Astrocyte (in vitro differentiated cells and primary cell): Measurements from ENCODE around the gene SURF6. TPM values are rescaled to one million over a fixed set of nuclear protein-coding genes. Genes with fewer than 3 reads are reported as not detected.

Experiments used
- DNase-seq: peaks from one replicate; pipeline ENCODE4 v3.0.0-alpha.2; 2010; ENCODE audit warnings: low read depth
- FAIRE-seq: peaks from 2 replicates; lab custom pipeline; 2011; peaks lifted over from hg19 to GRCh38; lab: Jason Lieb, UNC
- H2AFZ ChIP-seq: 2 replicates; pipeline ENCODE4 v1.6.0; 2012; ENCODE audit warnings: low read depth, low read length, inconsistent platforms
- H3K27ac ChIP-seq: 2 replicates; pipeline ENCODE4 v1.5.1; 2011; ENCODE audit warnings: low read depth, low read length, inconsistent platforms
- H3K27me3 ChIP-seq: 2 replicates; pipeline ENCODE4 v1.6.0; 2011; ENCODE audit warnings: low read length, inconsistent platforms; ENCODE audit not compliant: insufficient read depth
- H3K36me3 ChIP-seq: 2 replicates; pipeline ENCODE4 v1.5.1; 2011; ENCODE audit warnings: low read length, inconsistent platforms; ENCODE audit not compliant: insufficient read depth
- H3K4me1 ChIP-seq: 2 replicates; pipeline ENCODE4 v1.5.1; 2011; ENCODE audit warnings: low read length, inconsistent platforms; ENCODE audit not compliant: insufficient read depth
- H3K4me2 ChIP-seq: 2 replicates; pipeline ENCODE4 v1.6.0; 2012; ENCODE audit warnings: low read length, inconsistent platforms
- H3K4me3 ChIP-seq: 2 replicates; pipeline ENCODE4 v1.5.1; 2011; ENCODE audit warnings: low read depth, mild to moderate bottlenecking, low read length, inconsistent platforms; ENCODE audit not compliant: insufficient read depth
- H3K79me2 ChIP-seq: 2 replicates; pipeline ENCODE4 v1.6.0; 2012; ENCODE audit warnings: mild to moderate bottlenecking, low read length, inconsistent platforms; ENCODE audit not compliant: insufficient read depth
- H3K9ac ChIP-seq: 2 replicates; pipeline ENCODE4 v1.6.0; 2012; ENCODE audit warnings: mild to moderate bottlenecking, low read length, inconsistent platforms
- H3K9me3 ChIP-seq: 2 replicates; pipeline ENCODE4 v1.5.1; 2012; ENCODE audit warnings: low read depth, mild to moderate bottlenecking, low read length, inconsistent platforms; ENCODE audit not compliant: insufficient read depth
- H4K20me1 ChIP-seq: 2 replicates; pipeline ENCODE4 v1.6.0; 2012; ENCODE audit warnings: low read length, inconsistent platforms; ENCODE audit not compliant: insufficient read depth
- H3K27ac Mint-ChIP-seq: one replicate; pipeline ENCODE4 v1.8.0; 2021; ENCODE audit warnings: mild to moderate bottlenecking, mixed read lengths; ENCODE audit not compliant: unreplicated experiment
- H3K27me3 Mint-ChIP-seq: one replicate; pipeline ENCODE4 v1.8.0; 2021; ENCODE audit warnings: low read depth, mixed read lengths; ENCODE audit not compliant: unreplicated experiment
- H3K36me3 Mint-ChIP-seq: one replicate; pipeline ENCODE4 v1.8.0; 2021; ENCODE audit warnings: low read depth, mixed read lengths; ENCODE audit not compliant: unreplicated experiment
- H3K4me1 Mint-ChIP-seq: one replicate; pipeline ENCODE4 v1.8.0; 2021; ENCODE audit warnings: low read depth, mixed read lengths; ENCODE audit not compliant: unreplicated experiment
- H3K4me3 Mint-ChIP-seq: one replicate; pipeline ENCODE4 v1.8.0; 2021; ENCODE audit warnings: mild to moderate bottlenecking, moderate library complexity, mixed read lengths; ENCODE audit not compliant: unreplicated experiment
- H3K9me3 Mint-ChIP-seq: one replicate; pipeline ENCODE4 v1.8.0; 2021; ENCODE audit warnings: mild to moderate bottlenecking, mixed read lengths; ENCODE audit not compliant: unreplicated experiment
- EZH2 ChIP-seq: IDR thresholded peaks from 2 replicates; pipeline ENCODE4 v1.6.1; 2012; ENCODE audit warnings: mild to moderate bottlenecking, low read length, inconsistent platforms; ENCODE audit not compliant: insufficient read depth
- total RNA-seq: library from RNA; stranded (reverse); gene quantifications from 2 replicates; pipeline ENCODE4 v1.2.1, GENCODE V29; 2021
- TF ChIP-seq, protein P1 (sequence below): IDR thresholded peaks from 2 replicates; pipeline ENCODE4 v1.5.1; 2011; ENCODE audit warnings: low read depth, mild to moderate bottlenecking, inconsistent platforms, low read length, moderate library complexity; ENCODE audit not compliant: insufficient read depth

Gene SURF6
- total RNA-seq, 1 donor from 2014 or later, result 25.1 TPM

GRCh38 chr9:133359399-133360175 is 23.6 kb upstream of the SURF6 start:
- Histone ChIP-seq H3K27ac (no peak overlapping the region), H3K4me3 (no peak overlapping the region), H3K9me3 (no peaks in the 10 kb centered on the region), H3K9ac (no peak overlapping the region), H3K4me2 (no peak overlapping the region), H3K79me2 (peaks cover 88% of the 10 kb centered on the region), H4K20me1 (peaks cover 80% of the 10 kb centered on the region), H3K4me1 (peaks cover 15% of the 10 kb centered on the region), H3K36me3 (peaks cover 38% of the 10 kb centered on the region), H2AFZ (no peak overlapping the region), H3K27me3 (no peaks in the 10 kb centered on the region)
- H3K27me3 Mint-ChIP-seq, result no peaks in the 10 kb centered on the region
- peaks cover 9% of the 10 kb centered on the region for H3K36me3 Mint-ChIP-seq
- TF ChIP-seq, protein P1, sequence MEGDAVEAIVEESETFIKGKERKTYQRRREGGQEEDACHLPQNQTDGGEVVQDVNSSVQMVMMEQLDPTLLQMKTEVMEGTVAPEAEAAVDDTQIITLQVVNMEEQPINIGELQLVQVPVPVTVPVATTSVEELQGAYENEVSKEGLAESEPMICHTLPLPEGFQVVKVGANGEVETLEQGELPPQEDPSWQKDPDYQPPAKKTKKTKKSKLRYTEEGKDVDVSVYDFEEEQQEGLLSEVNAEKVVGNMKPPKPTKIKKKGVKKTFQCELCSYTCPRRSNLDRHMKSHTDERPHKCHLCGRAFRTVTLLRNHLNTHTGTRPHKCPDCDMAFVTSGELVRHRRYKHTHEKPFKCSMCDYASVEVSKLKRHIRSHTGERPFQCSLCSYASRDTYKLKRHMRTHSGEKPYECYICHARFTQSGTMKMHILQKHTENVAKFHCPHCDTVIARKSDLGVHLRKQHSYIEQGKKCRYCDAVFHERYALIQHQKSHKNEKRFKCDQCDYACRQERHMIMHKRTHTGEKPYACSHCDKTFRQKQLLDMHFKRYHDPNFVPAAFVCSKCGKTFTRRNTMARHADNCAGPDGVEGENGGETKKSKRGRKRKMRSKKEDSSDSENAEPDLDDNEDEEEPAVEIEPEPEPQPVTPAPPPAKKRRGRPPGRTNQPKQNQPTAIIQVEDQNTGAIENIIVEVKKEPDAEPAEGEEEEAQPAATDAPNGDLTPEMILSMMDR, result no peak
- no peak for TF ChIP-seq EZH2
- no peak overlapping the region for H3K27ac Mint-ChIP-seq
- H3K9me3 Mint-ChIP-seq, result no peaks in the 10 kb centered on the region
- DNase-seq (no peak), FAIRE-seq (no peak)
- peaks cover 34% of the 10 kb centered on the region for H3K4me1 Mint-ChIP-seq
- H3K4me3 Mint-ChIP-seq, result no peak overlapping the region

DNA sequence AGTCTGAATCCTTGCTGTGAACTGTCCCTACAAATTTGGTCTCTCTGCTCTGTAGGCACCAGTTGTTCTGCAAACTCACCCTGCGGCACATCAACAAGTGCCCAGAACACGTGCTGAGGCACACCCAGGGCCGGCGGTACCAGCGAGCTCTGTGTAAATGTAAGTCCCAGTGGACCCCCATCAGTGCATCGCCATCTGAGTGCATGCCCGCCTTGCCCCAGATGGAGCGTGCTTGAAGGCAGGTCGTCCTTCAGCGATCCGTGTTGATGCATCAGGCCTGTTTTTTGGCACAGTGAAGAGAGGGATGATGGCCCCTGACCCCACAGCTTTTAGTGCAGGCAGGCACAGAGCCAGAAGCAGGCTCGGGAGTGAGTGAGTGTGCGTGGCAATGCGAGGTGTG is 21.7 kb upstream of the SURF6 start:
- Histone ChIP-seq H3K27me3 (no peaks in the 10 kb centered on the region), H4K20me1 (peaks cover 82% of the 10 kb centered on the region), H2AFZ (no peak overlapping the region), H3K9ac (no peak overlapping the region), H3K4me2 (peak overlapping the region; percentile 99), H3K27ac (no peak overlapping the region), H3K79me2 (peaks cover 77% of the 10 kb centered on the region), H3K9me3 (no peaks in the 10 kb centered on the region), H3K4me1 (peaks cover 15% of the 10 kb centered on the region), H3K36me3 (peaks cover 26% of the 10 kb centered on the region), H3K4me3 (peak overlapping the region; percentile 66)
- Mint-ChIP-seq H3K36me3 (peaks cover 12% of the 10 kb centered on the region), H3K9me3 (no peaks in the 10 kb centered on the region), H3K27ac (peak overlapping the region; percentile 66), H3K4me1 (peaks cover 24% of the 10 kb centered on the region), H3K27me3 (no peaks in the 10 kb centered on the region), H3K4me3 (peak overlapping the region; percentile 84)
- no peak for TF ChIP-seq EZH2
- TF ChIP-seq, protein P1, result no peak
- no peak for FAIRE-seq
- DNase-seq, result no peak
